IMR-90 (cell line): ENCODE data around the gene RAI2. TPM values are rescaled to one million over a fixed set of nuclear protein-coding genes. Genes with fewer than 3 reads are reported as not detected.

Experiments
- ATAC-seq: fragments of 200-7000 bp; cut with Tn5 transposase; 2 replicates; pipeline ENCODE4 v1.9.1; 2020; ENCODE audit warnings: low read depth, mild to moderate bottlenecking, moderate library complexity
- BruUV-seq: library from RNA; stranded (reverse); fragments of 400-500 nt; replicated peaks from 2 replicates; lab custom pipeline; 2021; lab: Mats Ljungman, UMichigan
- CTCF ChIA-PET: fragments of 300-600 bp; formaldehyde crosslinking; extraction: SDS; loops from one replicate; lab custom pipeline; 2021; ENCODE audit warnings: antibody characterized with exemption; lab: Yijun Ruan, JAX
- POLR2A ChIA-PET: fragments of 300-600 bp; sonication (Branson Sonifier 250); formaldehyde crosslinking; loops from one replicate; lab custom pipeline; 2022; ENCODE audit warnings: antibody characterized with exemption; ENCODE audit not compliant: unreplicated experiment; lab: Charles Lee
- DNase-seq: peaks from one replicate; pipeline ENCODE4 v3.0.0; 2013
- H2AFZ ChIP-seq: replicated peaks from 2 replicates; pipeline ENCODE3; 2013; ENCODE audit warnings: low read length, mild to moderate bottlenecking; ENCODE audit not compliant: poor library complexity
- H2AK5ac ChIP-seq: 2 replicates; pipeline ENCODE4 v1.6.1; 2013; ENCODE audit warnings: low read depth, low read length, inconsistent platforms
- H2AK9ac ChIP-seq: replicated peaks from 2 replicates; pipeline ENCODE3; 2013; ENCODE audit warnings: mild to moderate bottlenecking, low read depth, low read length, moderate library complexity; ENCODE audit not compliant: poor library complexity
- H2BK120ac ChIP-seq: 2 replicates; pipeline ENCODE4 v1.6.1; 2013; ENCODE audit warnings: low read depth, low read length, inconsistent platforms
- H2BK15ac ChIP-seq: 3 replicates; pipeline ENCODE4 v1.6.1; 2013; ENCODE audit warnings: low read depth, low read length, inconsistent platforms
- H2BK20ac ChIP-seq: 2 replicates; pipeline ENCODE4 v1.6.1; 2013; ENCODE audit warnings: low read depth, mild to moderate bottlenecking, inconsistent platforms, low read length, moderate library complexity
- H2BK5ac ChIP-seq: 2 replicates; pipeline ENCODE4 v1.6.1; 2013; ENCODE audit warnings: mild to moderate bottlenecking, low read depth, low read length, inconsistent platforms; ENCODE audit not compliant: poor library complexity, severe bottlenecking
- H3K14ac ChIP-seq: replicated peaks from 2 replicates; pipeline ENCODE4 v1.6.1; 2013; ENCODE audit warnings: low read depth, low read length, inconsistent platforms
- H3K18ac ChIP-seq: 2 replicates; pipeline ENCODE4 v1.6.1; 2013; ENCODE audit warnings: low read depth, low read length, control low read depth
- H3K23ac ChIP-seq: 2 replicates; pipeline ENCODE4 v1.6.1; 2013; ENCODE audit warnings: low read depth, low read length, inconsistent platforms
- H3K27ac ChIP-seq: 2 replicates; pipeline ENCODE4 v1.5.1; 2013; ENCODE audit warnings: mild to moderate bottlenecking, control low read depth, low read length; ENCODE audit not compliant: insufficient read depth
- H3K27me3 ChIP-seq: 2 replicates; pipeline ENCODE4 v1.6.1; 2013; ENCODE audit warnings: low read length; ENCODE audit not compliant: control insufficient read depth, insufficient read depth
- H3K36me3 ChIP-seq: 2 replicates; pipeline ENCODE4 v1.6.1; 2013; ENCODE audit warnings: low read length, mixed read lengths; ENCODE audit not compliant: control insufficient read depth, insufficient read depth
- H3K4ac ChIP-seq: 2 replicates; pipeline ENCODE4 v1.6.1; 2013; ENCODE audit warnings: low read depth, low read length, inconsistent platforms
- H3K4me1 ChIP-seq: 2 replicates; pipeline ENCODE4 v1.6.1; 2013; ENCODE audit warnings: low read length, mixed read lengths; ENCODE audit not compliant: control insufficient read depth, insufficient read depth
- H3K4me2 ChIP-seq: 2 replicates; pipeline ENCODE4 v1.6.1; 2013; ENCODE audit warnings: low read depth, mild to moderate bottlenecking, control low read depth, low read length, moderate library complexity
- H3K4me3 ChIP-seq: 2 replicates; pipeline ENCODE4 v1.5.1; 2013; ENCODE audit warnings: low read depth, mild to moderate bottlenecking, control low read depth, low read length, moderate library complexity; ENCODE audit not compliant: insufficient read depth
- H3K56ac ChIP-seq: 2 replicates; pipeline ENCODE4 v1.6.1; 2013; ENCODE audit warnings: low read length, inconsistent platforms; ENCODE audit not compliant: insufficient read depth; ENCODE audit errors: extremely low read depth
- H3K79me1 ChIP-seq, 2 experiments: 2 replicates each; pipeline ENCODE4 v1.6.1; 2013; ENCODE audit warnings: low read length in 2 of 2, inconsistent platforms in 1 of 2, low read depth in 1 of 2
- H3K9ac ChIP-seq: 2 replicates; pipeline ENCODE4 v1.6.1; 2013; ENCODE audit warnings: low read depth, low read length, control low read depth
- H3K9me1 ChIP-seq: 2 replicates; pipeline ENCODE4 v1.6.1; 2013; ENCODE audit warnings: low read length, inconsistent platforms; ENCODE audit not compliant: insufficient read depth
- H3K9me3 ChIP-seq: 2 replicates; pipeline ENCODE4 v1.6.1; 2013; ENCODE audit warnings: low read length; ENCODE audit not compliant: control insufficient read depth, insufficient read depth
- H4K20me1 ChIP-seq: 2 replicates; pipeline ENCODE4 v1.6.1; 2013; ENCODE audit warnings: low read length, inconsistent platforms; ENCODE audit not compliant: insufficient read depth
- H4K5ac ChIP-seq: 2 replicates; pipeline ENCODE4 v1.6.1; 2013; ENCODE audit warnings: mild to moderate bottlenecking, low read depth, low read length, control low read depth
- H4K8ac ChIP-seq, 2 experiments: 2 replicates each; pipeline ENCODE4 v1.6.1; 2013; ENCODE audit warnings: low read depth in 2 of 2, low read length in 2 of 2, control low read depth in 1 of 2, inconsistent platforms in 1 of 2
- H4K91ac ChIP-seq: 2 replicates; pipeline ENCODE4 v1.6.1; 2013; ENCODE audit warnings: low read depth, low read length, inconsistent platforms; ENCODE audit not compliant: insufficient read depth
- BHLHE40 ChIP-seq: fragments of 150-350 bp; IDR thresholded peaks from 2 replicates; pipeline ENCODE4 v1.6.1; 2016; ENCODE audit warnings: mild to moderate bottlenecking, low read depth, low read length
- CEBPB ChIP-seq: IDR thresholded peaks from 2 replicates; pipeline ENCODE4 v1.6.1; 2012; ENCODE audit warnings: low read depth, low read length, improper control_type of control experiment
- CHD1 ChIP-seq: IDR thresholded peaks from 2 replicates; pipeline ENCODE4 v1.6.1; 2012; ENCODE audit warnings: low read depth, low read length, improper control_type of control experiment
- CTCF ChIP-seq: conservative IDR thresholded peaks from 2 replicates; pipeline ENCODE4 v1.5.1; 2012; ENCODE audit warnings: mild to moderate bottlenecking, low read depth, low read length, improper control_type of control experiment
- ELK1 ChIP-seq: fragments of 150-350 bp; IDR thresholded peaks from 2 replicates; pipeline ENCODE4 v1.6.1; 2016; ENCODE audit warnings: low read depth, mild to moderate bottlenecking, low read length, moderate library complexity, borderline replicate concordance
- FOS ChIP-seq: fragments of 150-350 bp; IDR thresholded peaks from 2 replicates; pipeline ENCODE4 v1.6.1; 2016; ENCODE audit warnings: low read depth, low read length
- MAFK ChIP-seq: IDR thresholded peaks from 2 replicates; pipeline ENCODE4 v1.6.1; 2012; ENCODE audit warnings: low read depth, low read length, improper control_type of control experiment
- MAZ ChIP-seq: IDR thresholded peaks from 2 replicates; pipeline ENCODE4 v1.6.1; 2012; ENCODE audit warnings: low read depth, mild to moderate bottlenecking, low read length, improper control_type of control experiment, moderate library complexity, borderline replicate concordance
- MXI1 ChIP-seq: IDR thresholded peaks from 2 replicates; pipeline ENCODE4 v1.6.1; 2012; ENCODE audit warnings: low read depth, mild to moderate bottlenecking, low read length, moderate library complexity, borderline replicate concordance
- NFE2L2 ChIP-seq: fragments of 150-350 bp; IDR thresholded peaks from 2 replicates; pipeline ENCODE4 v1.6.1; 2016; ENCODE audit warnings: low read depth, mild to moderate bottlenecking, low read length
- POLR2A ChIP-seq: IDR thresholded peaks from 2 replicates; pipeline ENCODE4 v1.6.1; 2012; ENCODE audit warnings: mild to moderate bottlenecking, low read depth, low read length
- RAD21 ChIP-seq: IDR thresholded peaks from 2 replicates; pipeline ENCODE4 v1.6.1; 2012; ENCODE audit warnings: low read length, improper control_type of control experiment
- RFX5 ChIP-seq: IDR thresholded peaks from 2 replicates; pipeline ENCODE4 v1.8.0; 2012; ENCODE audit warnings: low read depth, mild to moderate bottlenecking, low read length, moderate library complexity
- SMC3 ChIP-seq: fragments of 150-350 bp; IDR thresholded peaks from 2 replicates; pipeline ENCODE4 v1.6.1; 2016; ENCODE audit warnings: low read depth, mild to moderate bottlenecking, antibody characterized with exemption, low read length, moderate library complexity
- USF2 ChIP-seq: fragments of 150-350 bp; IDR thresholded peaks from 2 replicates; pipeline ENCODE4 v1.6.1; 2017; ENCODE audit warnings: mild to moderate bottlenecking, antibody characterized with exemption, low read length, low read depth
- WGBS, 2 experiments: methylation state at CpG; one replicate each; pipeline versions ENCODE4 v1.1.5 to v1.1.7; 2013; ENCODE audit warnings: missing lambda C conversion rate in 2 of 2; ENCODE audit not compliant: insufficient read length in 1 of 2; ENCODE audit errors: extremely low coverage in 2 of 2; 5-methylcytosine and 5-hydroxymethylcytosine counted together
- dilution Hi-C: fragments of 300-500 bp; cut with HindIII; formaldehyde crosslinking; loops from one replicate; pipeline ENCODE4 v1.14.3; 2018; ENCODE audit warnings: low sequenced_read_pairs; ENCODE audit not compliant: unreplicated experiment
- in situ Hi-C: fragments of 300-500 bp; cut with MboI; formaldehyde crosslinking; loops from 3 replicates; pipeline ENCODE4 v1.14.3; 2019; ENCODE audit warnings: low sequenced_read_pairs, inconsistent platforms, mixed read lengths
- intact Hi-C: fragments of 100-400 bp; cut with micrococcal nuclease; formaldehyde crosslinking; loops from 2 replicates; pipeline ENCODE4 v1.10.0; 2022
- polyA plus RNA-seq, 3 experiments: library from polyadenylated mRNA; depleted of rRNA; stranded (reverse); fragments of >200 nt; gene quantifications; 2 replicates each; pipeline ENCODE4 v1.2.3, GENCODE V29; 2012; ENCODE audit warnings: low replicate concordance in 1 of 3
- total RNA-seq: library from RNA; depleted of rRNA; stranded (reverse); fragments of >200 nt; gene quantifications from 2 replicates; pipeline ENCODE4 v1.2.3, GENCODE V29; 2012

Gene RAI2
- total and polyA plus RNA-seq, 2 of the 4 experiments (the other 2 are of a cell fraction) = 0.07 TPM; not detected in 1

GRCh38 chrX:17839269-17839668 lies 21.8 kb downstream of the RAI2 start:
- Histone ChIP-seq H3K56ac (no peak overlapping the region), H3K4me1 (no peaks in the 10 kb centered on the region), H3K4ac (no peak overlapping the region), H3K4me3 (no peak overlapping the region), H2AFZ (peak overlapping the region; percentile 43), H3K18ac (no peak overlapping the region), H3K9ac (no peak overlapping the region), H3K27me3 (peaks cover 11% of the 10 kb centered on the region), H2BK15ac (no peak overlapping the region), H4K5ac (no peak overlapping the region), H4K8ac (no peak overlapping the region), H3K79me1 (no peaks in the 10 kb centered on the region), H4K91ac (no peak overlapping the region), H2BK20ac (no peak overlapping the region), H3K14ac (no peak overlapping the region), H2AK9ac (no peak overlapping the region), H3K36me3 (no peaks in the 10 kb centered on the region), H3K27ac (no peak overlapping the region), H3K9me3 (no peaks in the 10 kb centered on the region), H3K23ac (no peak overlapping the region), H2AK5ac (no peak overlapping the region), H2BK5ac (no peak overlapping the region), H3K9me1 (0 out of 2 replicates have a peak, but pooled peaks cover 2% of the 10 kb centered on the region), H4K20me1 (no peaks in the 10 kb centered on the region), H2BK120ac (no peak overlapping the region), H3K4me2 (no peak overlapping the region)
- no peak for ATAC-seq
- in situ Hi-C loops = no loop called here
- dilution Hi-C loops = no loop called here
- 38% methylated on average over 2 of the region's 4 CpGs; no CpG with 5 or more reads in 1 of the 2 experiments for WGBS, 2 experiments
- intact Hi-C loops = no loop called here
- TF ChIP-seq NFE2L2 (no peak), CTCF (no peak), RFX5 (no peak), RAD21 (no peak), FOS (no peak), MAFK (no peak), MXI1 (no peak), ELK1 (no peak), BHLHE40 (no peak), POLR2A (no peak), CEBPB (no peak), CHD1 (no peak), SMC3 (no peak), USF2 (no peak), MAZ (no peak)
- ChIA-PET CTCF (no interaction called here), POLR2A (no interaction called here)
- no peak for DNase-seq
- no TSS peak for BruUV-seq
